Smooth muscle cell of the brain vasculature (primary cell): Measurements from ENCODE around the gene TNS3.
"Not testable (repeated sequence)": the region's sequence is repeated elsewhere in the genome, so short reads cannot be mapped to it uniquely, and the experiment has no call there.

ENCODE experiments used
- DNase-seq: peaks from one replicate; pipeline ENCODE4 v3.0.0-alpha.2; 2012; ENCODE audit warnings: low read depth, low spot score

The TNS3 gene

DNA sequence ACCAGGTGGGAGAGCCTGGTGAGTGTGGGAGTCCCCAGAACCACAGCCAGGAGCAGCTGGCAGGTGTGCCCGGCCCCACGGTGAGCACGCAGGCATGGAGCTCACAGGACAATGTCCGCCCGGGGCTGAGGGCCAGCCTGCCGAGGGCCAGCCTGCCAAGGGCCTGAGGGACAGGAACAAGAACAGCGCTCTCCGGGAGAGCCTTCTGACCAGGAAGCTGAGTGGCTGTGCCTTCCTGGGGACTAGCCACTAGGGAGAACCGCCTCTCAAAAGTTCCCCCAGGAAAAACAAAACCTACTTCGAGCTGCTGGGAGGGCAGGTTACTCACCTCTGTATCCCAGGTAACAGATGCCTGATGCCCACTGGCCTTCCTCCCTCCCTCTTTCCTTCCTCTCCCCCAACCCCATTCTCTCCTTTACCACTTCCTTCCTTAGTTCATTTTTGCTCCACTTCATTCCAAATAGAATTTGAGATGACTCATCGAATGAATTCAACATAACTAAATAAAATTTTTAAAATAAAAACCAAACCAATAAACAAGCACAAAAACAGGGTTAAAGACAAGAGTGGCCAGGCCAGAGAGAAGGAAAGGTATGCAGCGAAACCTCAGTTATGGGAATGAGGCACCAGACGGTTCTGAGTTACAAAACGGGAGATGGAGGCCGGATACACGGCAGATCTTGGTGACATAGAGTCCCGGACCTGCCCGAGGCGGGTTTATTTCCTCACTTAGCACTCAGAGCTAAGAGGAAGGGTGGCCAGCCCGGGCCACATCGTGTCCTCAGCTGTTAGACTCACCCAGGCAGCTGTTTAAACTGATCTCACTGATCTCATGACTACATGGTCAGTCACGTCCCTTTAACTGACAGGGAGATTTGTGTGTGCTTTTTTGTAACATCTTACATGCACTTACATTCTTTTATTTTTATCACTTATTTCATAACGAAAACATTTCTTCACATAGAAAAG lies 128.5 kb downstream of the TNS3 start:
- no peak for DNase-seq

DNA sequence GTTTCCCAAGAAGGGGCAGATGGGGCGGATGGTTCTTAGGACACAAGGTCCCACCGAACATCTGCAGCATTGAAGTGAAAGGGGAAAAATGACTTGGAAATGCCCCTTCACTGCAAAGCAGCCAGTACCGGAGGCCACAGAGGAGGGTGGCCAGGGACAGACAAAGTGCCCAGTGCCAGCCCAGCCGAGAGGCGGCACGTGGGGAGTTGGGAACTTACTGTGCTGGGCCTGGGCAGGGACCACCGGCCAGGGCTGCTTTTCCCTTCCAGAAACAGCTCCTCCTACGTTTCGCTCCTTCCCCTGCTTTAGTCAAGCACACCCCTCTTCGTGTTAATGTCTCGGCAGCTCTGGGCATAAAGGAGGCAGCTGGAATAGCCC lies 129.2 kb downstream of the TNS3 start:
- no peak for DNase-seq

DNA sequence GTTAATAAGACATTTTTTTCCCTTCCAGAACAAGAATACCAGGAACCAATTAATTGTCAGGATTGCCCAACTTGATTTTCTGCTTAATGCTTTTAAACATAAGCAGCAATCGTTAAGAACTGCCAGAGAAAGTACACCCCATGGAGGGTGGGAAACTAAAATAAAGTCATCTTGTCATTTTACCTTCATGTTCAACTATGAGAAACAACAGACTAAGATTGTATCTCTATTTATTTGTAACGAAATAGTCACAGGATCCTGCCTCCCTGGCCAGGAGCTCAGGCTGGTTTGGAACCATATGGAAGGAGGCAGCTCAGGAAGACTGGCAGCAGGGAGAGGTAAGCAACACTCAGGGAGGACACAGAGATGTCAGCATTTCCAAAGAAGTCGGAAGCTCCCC lies 129.6 kb downstream of the TNS3 start:
- DNase-seq, result no peak

DNA sequence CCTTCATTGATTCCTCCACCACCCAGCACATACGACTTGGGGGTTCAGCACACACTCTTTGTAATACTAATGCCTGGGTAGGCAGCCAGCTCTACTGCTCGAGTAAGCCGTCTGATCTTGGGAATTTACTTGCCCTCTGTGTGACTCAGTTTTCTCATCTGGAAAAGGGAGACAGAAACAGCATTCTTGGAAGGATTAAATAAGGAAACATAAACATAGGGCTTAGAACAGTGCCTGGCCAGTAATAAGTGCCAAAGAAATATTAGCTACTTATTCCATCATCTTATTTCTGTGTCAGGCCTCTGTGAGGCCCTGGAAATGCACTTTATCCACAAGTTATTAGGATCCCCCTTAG lies 130.1 kb downstream of the TNS3 start:
- no peak for DNase-seq

DNA sequence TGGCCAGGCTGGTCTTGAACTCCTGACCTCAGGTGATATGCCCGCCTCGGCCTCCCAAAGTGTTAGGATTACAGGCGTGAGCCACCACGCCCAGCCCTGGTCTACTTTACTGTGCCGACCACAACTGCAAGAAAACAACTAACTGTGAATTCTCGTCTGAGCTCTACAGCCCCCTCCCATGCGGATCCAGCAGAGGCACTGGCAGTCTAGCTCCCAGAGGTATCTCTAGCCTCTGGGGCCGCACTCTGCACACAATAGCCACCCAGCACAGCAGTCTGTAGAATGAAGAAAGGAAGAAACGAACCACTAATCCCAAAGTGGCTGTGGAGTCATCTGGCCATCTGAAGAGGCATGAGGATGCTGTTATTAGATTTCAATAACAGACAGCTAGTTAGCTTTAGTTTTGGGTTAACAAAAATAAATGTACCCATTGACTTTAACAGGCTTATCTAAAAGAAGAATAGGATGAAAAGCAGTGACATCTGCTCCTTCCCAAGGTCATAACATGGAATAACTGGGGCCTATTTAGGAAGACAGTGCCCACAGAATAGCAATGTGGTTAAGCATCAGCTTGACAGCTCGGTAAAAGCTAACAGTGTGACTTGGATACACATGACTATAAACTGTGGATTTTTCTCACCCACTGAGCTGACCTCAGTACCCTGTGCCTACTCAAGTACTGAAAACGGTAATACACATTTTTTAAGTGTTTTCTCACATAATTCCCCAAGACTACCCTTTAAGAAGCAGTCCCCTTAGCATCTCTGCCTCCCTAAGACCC lies 131.9 kb downstream of the TNS3 start:
- no peak for DNase-seq

DNA sequence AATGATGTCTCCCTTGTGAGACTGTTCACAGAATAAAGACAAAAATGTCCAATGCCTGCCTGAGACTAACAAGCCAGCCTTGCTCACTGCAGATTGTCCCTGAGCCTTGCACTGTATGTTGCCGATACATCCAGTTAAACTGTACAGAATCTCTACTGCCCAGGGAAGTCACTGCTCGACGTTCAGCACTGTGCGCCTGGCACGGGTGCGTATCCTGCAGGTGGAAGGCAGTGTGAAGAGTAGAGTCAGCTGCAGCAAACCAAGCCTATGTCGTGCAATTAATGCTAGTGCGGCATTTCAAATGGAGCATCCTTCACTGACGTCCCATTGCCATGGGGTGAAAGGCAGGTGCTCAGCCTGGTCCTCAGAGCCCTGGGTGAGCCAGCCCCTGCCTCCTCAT lies 132.9 kb downstream of the TNS3 start:
- DNase-seq, result no peak

DNA sequence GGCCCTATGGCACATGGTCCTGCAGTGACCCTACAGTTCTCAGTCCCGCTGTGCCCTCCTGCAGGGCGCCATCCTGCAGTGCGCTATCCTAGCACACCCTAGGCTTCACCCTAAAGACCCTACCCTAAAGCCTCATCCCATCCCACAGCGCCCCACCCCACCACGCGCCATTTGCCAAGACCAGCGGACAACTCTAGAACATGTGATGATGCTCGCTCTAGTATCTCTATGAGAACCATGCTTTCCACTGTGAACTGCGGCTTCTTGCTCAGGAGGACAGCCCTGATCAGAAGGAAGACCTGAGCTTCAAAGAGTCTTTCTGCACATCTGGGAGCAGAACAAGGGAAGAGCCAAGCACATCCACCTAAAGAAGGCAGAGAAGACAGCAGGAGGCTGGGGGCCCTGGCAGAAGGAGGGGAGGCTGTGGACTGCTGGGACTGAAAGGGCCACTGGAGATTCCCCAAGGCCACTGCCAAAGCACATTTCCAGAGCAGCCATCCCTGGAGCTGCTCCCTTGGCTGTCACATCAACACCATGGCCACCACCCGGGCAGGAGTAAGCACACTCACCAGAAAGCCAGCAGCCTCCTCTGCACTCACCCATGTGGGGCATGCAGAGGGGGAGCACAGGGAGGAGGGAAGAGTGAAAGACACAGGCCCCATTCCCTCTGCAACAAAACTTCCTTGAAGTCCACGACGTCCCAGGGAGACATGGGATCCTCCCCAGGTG lies 134.1 kb downstream of the TNS3 start:
- no peak for DNase-seq

DNA sequence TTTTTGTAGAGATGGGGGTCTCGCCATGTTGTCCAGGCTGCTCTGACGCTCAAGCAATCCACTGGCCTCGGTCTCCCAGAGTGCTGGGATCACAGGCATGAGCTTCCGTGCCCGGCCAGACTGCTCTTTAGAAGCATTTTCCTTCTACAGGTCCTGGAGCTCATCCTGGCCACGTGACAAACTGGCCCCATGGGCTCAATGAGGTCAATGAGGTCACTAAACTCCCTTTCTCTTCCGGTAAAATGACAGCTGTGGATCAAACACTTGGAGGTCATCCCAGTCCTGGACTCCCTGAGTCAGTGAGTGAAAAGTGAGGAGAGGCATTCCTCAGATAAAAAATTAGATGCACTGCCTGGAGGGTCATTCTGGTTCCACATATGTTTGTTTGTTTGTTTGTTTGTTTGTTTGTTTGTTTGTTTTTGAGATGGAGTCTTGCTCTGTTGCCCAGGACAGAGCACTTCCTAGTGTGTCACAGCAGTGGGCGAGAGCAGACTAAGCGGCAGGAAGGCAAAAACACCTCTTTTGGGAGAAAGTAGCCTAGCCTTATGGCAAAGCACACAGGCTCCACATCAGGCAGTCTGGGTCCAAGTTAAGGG lies 134.9 kb downstream of the TNS3 start:
- DNase-seq, result no peak

DNA sequence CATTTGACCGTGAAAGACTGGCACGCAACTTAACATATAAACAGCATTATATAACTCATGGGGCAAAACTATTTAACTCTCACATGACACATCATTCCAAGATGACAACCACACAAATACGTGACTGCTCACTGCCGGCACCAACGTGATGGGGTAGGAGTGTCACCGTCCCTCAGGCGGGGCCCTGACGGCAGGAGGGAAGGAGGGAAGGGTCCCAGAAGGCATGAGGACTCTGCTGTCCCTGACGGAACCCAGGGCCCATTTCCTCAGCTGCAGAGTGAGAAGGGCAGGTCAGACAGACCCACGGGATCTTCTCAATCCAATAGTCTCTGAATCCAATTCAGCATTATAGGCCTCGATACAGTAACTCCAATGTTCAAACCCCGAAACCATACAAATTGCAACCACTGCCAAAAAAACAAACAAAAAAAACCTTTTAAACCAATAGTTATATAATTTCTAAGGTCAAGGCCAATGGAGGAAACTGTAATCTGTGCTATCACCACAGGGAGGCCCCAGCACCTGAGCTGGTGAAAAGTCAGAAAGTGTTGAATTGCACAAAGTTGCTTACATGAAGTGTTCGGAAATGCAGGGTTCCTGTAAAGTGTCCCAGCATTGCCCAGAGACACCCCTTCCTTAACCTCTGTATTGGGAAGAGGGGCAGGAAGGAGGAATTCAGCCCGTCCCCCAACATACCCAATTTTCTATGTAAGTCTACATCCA lies 137.4 kb downstream of the TNS3 start:
- DNase-seq, result no peak

DNA sequence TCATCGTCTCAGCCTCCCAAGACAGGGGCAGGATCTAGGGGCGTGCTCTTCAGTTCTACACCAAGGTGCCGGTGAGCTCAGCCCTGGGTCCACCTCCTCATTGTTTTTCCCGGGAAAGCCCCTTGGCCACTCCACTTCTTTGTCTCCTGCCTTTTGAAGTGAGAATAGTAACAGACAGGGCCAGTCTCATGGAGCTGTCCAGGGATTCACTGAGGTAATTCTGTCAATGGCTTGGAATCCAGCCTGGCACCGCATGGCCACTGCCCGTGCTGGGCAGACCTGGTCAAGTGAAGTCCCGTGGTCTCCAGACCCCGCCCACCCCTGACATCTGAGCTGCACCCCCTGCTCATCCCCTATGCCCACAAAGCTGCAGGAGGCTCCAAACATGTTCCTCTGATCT lies 138.9 kb downstream of the TNS3 start:
- no peak for DNase-seq

DNA sequence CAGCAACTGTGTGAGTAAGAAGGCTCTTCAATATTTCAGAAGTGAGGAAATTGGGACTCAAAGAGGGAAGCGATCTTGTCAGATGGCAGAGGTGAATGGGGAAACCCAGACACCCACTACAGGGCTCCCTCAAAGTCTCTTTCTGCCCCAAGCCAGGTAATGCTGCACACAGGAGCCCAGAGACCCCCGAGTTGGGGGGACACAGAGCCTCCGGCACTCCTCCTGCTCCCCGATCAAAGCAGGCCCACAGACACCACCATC lies 139.4 kb downstream of the TNS3 start:
- DNase-seq, result no peak

DNA sequence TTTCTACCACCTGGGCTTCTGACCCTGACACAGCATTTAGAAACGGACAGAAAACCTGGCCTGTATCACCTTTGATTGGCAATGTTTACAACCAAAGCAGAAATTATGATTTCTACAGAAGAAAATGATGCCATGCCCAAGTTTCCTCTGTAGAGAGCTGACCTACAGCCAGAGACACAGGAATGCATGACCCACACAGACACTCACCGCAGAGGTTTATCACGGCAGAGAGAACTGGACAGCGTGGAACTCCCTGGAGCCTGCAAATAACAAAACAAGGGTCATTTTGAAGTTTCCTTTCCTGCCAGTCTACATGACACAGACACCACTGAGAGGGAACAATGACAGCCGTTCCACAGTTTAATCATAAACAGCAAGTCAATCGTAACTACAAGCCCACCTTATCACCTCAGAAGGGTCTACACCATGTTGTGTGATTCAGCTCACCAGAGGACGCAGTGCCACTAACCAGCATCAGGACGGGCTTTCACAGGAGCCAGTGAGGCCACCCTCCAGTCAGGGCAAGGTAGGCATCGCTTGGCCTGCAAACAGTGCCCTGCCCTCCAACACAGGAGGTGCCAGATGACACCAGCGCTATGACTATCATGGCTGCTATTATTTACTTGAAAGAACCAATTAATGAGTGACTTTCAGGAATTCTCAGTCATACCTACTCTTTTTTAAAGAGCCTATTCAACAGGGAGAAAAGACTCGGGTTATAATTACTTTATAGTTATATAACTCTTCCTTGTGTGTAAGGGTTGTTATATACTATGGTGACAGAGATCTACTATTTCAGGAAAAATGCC lies 139.9 kb downstream of the TNS3 start:
- DNase-seq, result no peak

DNA sequence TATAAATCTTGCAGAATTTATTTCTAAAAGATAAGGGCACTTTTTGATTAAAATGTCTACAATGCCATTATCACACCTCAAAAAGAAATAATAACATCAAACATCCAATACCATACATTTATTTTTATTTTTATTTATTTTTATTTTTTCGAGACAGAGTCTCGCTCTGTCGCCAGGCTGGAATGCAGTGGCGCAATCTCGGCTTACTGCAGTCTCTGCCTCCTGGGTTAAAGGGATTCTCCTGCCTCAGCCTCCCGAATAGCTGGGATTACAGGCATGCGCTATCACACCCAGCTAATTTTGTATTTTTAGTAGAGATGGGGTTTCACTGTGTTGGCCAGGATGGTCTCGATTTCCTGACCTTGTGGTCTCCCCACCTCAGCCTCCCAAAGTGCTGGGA lies 140.9 kb downstream of the TNS3 start:
- not testable (repeated sequence) for DNase-seq

DNA sequence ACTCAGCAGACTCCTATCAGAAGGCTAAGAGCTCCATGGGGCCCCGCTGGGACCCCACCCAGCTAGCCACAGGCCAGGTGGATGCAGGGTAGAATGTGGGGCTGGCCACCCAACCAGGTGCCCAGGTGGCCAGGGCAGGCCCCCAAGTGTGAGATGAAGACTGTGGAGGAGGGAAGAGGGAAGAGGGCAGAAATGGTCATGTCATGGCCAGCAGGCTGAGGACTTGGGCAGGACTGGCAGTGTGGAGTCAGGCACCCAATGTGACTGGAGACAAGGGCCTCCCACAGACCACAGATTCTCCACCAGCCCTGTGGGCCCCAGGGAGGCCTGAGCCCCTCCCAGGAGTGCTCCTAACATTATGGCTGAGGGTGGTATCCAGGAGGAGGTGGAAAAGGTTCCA lies 141.6 kb downstream of the TNS3 start:
- no peak for DNase-seq

DNA sequence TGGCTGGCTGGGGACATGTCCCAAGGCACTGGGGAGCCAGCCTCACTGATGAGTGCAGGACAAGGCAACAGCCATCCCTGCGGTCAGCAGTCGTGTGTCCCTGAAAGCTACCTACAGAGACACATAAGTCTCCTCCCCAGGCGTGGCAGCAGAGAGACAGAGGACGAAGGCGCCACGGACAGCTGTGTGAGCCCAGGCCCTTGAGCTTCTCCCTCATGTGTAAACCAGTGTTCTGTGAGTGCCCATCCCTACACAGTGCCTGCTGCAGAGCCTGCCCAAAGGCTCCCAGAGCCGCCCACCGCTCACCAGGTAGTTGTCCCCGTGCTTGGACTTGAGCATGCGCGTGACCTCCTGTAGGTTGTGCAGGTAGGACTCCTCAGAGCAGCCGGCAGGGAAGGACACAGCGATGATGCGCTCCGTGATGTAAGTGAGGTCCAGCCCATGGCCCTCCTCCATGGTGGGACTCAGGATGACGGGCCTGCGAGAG lies 142.7 kb downstream of the TNS3 start:
- DNase-seq, result no peak

DNA sequence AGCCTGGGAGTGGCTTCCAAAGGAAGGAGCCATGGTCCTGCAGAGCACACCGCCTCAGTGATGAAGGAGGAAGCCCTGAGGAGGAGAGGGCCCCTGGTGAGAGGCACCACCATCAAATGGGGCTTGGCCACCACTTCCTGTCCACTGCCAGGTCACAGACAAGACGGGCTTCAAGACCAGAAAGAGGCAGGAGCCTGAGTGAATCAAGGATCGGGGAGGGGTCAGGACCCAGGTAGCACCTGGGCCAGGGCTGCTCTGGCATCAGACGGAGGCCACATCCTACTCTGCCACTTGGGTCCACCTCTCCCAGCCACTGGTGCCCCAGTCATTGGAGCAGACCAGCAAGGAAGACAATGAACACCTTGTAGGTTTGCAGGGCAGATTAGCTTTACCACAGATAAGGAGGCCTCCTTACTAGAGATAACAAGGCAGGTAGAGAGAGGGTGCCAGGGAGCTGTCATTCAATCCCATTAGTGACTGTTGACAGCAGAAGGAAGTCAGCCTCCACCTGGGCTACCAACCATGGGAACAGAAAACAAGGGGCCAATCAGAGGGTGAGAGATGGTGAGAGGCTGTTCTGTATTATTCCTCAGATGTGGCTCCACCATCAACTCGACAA lies 143.4 kb downstream of the TNS3 start:
- DNase-seq, result no peak

DNA sequence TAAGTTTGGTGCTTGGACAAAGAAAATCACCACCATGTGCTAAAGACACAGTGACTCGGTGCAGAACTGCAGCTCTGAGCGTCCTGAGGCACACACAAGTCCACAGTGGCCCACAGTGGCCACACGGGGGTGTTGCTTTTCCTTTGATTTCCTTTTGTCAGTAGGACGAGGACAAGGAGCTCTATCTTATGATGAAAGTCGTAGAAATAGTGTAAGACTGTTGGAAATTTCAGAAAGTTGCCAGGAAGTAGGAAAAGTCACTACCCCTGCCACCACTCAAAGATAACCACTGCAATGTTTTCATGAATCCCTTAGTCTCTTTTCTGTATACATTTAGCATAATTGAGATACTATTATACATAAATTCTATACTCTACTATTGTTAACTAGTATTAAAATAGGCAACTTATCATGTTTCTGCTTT lies 146.0 kb downstream of the TNS3 start:
- peak; percentile 63 for DNase-seq

DNA sequence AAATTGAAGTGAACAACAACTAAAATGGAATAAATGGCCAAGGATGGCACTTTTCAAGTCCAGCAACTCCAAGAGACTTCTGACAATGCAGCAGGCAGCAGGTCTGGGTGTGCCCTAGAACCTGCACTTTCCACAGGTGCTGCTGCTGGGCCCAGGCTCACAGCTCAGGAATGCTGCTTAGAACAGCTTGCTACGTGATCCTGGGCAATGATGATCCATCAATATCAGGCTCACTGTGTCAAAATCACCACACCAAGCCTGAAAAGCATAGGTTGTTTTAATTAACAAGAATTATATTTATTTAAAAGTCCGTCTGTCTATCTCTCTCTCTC lies 148.4 kb downstream of the TNS3 start:
- DNase-seq, result no peak

DNA sequence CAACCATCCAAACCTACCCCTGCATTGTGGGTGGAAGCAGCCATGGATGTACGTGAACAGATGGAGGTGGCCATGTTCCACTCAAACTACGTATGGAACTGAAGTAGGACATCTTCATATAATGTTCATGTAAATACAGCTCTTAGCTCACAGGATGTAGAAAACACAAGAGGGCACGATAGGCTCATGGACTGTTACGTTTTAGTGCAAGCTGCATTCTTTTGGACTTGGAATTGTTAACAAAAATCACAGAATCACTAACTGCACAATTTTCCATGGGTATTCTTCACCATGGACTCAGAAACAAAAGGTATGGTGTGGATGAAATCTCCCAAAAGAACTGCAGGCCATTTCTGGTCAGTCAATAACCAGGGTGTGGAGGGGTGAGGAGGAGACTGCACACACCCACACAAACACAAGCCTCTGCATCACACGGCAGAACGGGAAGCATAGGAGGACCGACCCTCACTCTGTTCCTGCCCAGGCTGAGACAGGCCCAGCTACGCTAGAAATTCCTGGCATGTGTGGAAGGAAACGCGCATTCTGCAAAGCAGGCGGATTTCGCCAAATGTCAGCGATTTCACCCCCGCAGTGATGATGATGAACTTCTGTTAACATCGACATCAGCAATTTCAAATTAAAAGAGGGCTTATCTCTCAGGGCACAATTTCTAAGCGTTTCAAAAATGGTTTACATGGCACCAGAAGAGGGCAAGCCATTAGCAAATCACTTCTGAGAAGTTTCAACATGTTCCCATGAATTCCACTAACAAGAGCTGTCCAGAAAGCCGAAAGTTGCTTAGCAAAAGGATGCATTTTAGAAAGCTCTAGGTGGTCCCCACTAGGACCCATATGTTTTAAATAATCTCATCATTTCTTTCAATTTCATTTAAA lies 149.0 kb downstream of the TNS3 start:
- no peak for DNase-seq
